ENCODE results near the gene SYNGR1. TPM values are rescaled to one million over a fixed set of nuclear protein-coding genes. Genes with fewer than 3 reads are reported as not detected.

SYNGR1 gene
- total RNA-seq, 5 donors from 2014 or later (not counting 1 experiment from before 2014, with no cell fraction given): 1.1 to 4.3 (median 2.7) TPM

GRCh38 chr22:39426380-39427043 is 76.7 kb downstream of the SYNGR1 start:
- DNase-seq: no peak
- no peaks in the 10 kb centered on the region for H3K27me3 Mint-ChIP-seq
- H3K36me3 Mint-ChIP-seq: peaks cover 33% of the 10 kb centered on the region
- no peaks in the 10 kb centered on the region for H3K9me3 Mint-ChIP-seq
- ChIA-PET POLR2A (no interaction called here), CTCF (no interaction called here)
- H3K4me3 ChIP-seq (ENCODE audit: control insufficient read depth in 1 of 2, extremely low read depth in 1 of 2, low read length in 1 of 2): no peak overlapping the region
- H3K9me3 ChIP-seq: no peaks in the 10 kb centered on the region
- no peaks in the 10 kb centered on the region for H3K4me1 ChIP-seq (ENCODE audit: control insufficient read depth in 1 of 2, extremely low read depth in 1 of 2, insufficient read depth in 2 of 2, low read length in 2 of 2)
- H3K4me3 Mint-ChIP-seq: no peak overlapping the region
- H3K4me1 Mint-ChIP-seq: peaks cover 0 to 4% (median 0%) of the 10 kb centered on the region in 3 donors
- WGBS (ENCODE audit: insufficient coverage): 96% methylated on average over 19 of the region's 20 CpGs
- H3K27ac Mint-ChIP-seq: no peak overlapping the region
- no peaks in the 10 kb centered on the region for H3K27me3 ChIP-seq (replicated peaks in 1 of 2; ENCODE audit: control insufficient read depth in 2 of 2, extremely low read depth in 1 of 2, insufficient read depth in 2 of 2, low read length in 1 of 2)
- H3K36me3 ChIP-seq (ENCODE audit: control insufficient read depth in 2 of 2, extremely low read depth in 1 of 2, insufficient read depth in 1 of 2, low read length in 1 of 2): peaks cover 23 to 73% of the 10 kb centered on the region in 2 donors
- no peak for ATAC-seq (replicated peaks in 1 of 4)
- H3K27ac ChIP-seq (ENCODE audit: low read length): no peak overlapping the region

- H3K27me3 Mint-ChIP-seq: no peaks in the 10 kb centered on the region
- H3K9me3 ChIP-seq: no peaks in the 10 kb centered on the region
- DNase-seq (no peak), ATAC-seq (replicated peaks in 1 of 4) (no peak)
- H3K27ac ChIP-seq (ENCODE audit: low read length): no peak overlapping the region
- ChIA-PET CTCF (no interaction called here), POLR2A (interaction anchor here in 1 of 2 donors (0.6 kb wide), 1 partner anchor 23 kb away, joined by 3 read pairs; no protein-coding TSS in a partner anchor)
- H3K4me1 Mint-ChIP-seq: no peaks in the 10 kb centered on the region
- no peak overlapping the region for H3K27ac Mint-ChIP-seq
- H3K4me3 ChIP-seq (ENCODE audit: control insufficient read depth in 1 of 2, extremely low read depth in 1 of 2, low read length in 1 of 2): no peak overlapping the region
- peaks cover 32% of the 10 kb centered on the region for H3K36me3 Mint-ChIP-seq
- peaks cover 18 to 72% of the 10 kb centered on the region in 2 donors for H3K36me3 ChIP-seq (ENCODE audit: control insufficient read depth in 2 of 2, extremely low read depth in 1 of 2, insufficient read depth in 1 of 2, low read length in 1 of 2)
- no peaks in the 10 kb centered on the region for H3K9me3 Mint-ChIP-seq
- WGBS (ENCODE audit: insufficient coverage): 94% methylated on average over 6 of the region's 13 CpGs
- no peaks in the 10 kb centered on the region for H3K4me1 ChIP-seq (ENCODE audit: control insufficient read depth in 1 of 2, extremely low read depth in 1 of 2, insufficient read depth in 2 of 2, low read length in 2 of 2)
- no peak overlapping the region for H3K4me3 Mint-ChIP-seq
- no peaks in the 10 kb centered on the region for H3K27me3 ChIP-seq (replicated peaks in 1 of 2; ENCODE audit: control insufficient read depth in 2 of 2, extremely low read depth in 1 of 2, insufficient read depth in 2 of 2, low read length in 1 of 2)
These were observed 78.2 kb downstream of the SYNGR1 start for GRCh38 chr22:39427751-39428596.

- Mint-ChIP-seq H3K9me3 (no peaks in the 10 kb centered on the region), H3K27me3 (no peaks in the 10 kb centered on the region), H3K4me1 (no peaks in the 10 kb centered on the region), H3K27ac (no peak overlapping the region), H3K36me3 (peaks cover 32% of the 10 kb centered on the region), H3K4me3 (no peak overlapping the region)
- Histone ChIP-seq H3K4me1 (ENCODE audit: control insufficient read depth in 1 of 2, extremely low read depth in 1 of 2, insufficient read depth in 2 of 2, low read length in 2 of 2) (no peaks in the 10 kb centered on the region), H3K27ac (ENCODE audit: low read length) (no peak overlapping the region), H3K9me3 (no peaks in the 10 kb centered on the region), H3K36me3 (ENCODE audit: control insufficient read depth in 2 of 2, extremely low read depth in 1 of 2, insufficient read depth in 1 of 2, low read length in 1 of 2) (peaks cover 18 to 72% of the 10 kb centered on the region in 2 donors), H3K27me3 (replicated peaks in 1 of 2; ENCODE audit: control insufficient read depth in 2 of 2, extremely low read depth in 1 of 2, insufficient read depth in 2 of 2, low read length in 1 of 2) (no peaks in the 10 kb centered on the region), H3K4me3 (ENCODE audit: control insufficient read depth in 1 of 2, extremely low read depth in 1 of 2, low read length in 1 of 2) (no peak overlapping the region)
- DNase-seq: no peak
- CTCF ChIA-PET: no interaction called here
- no peak for ATAC-seq (replicated peaks in 1 of 4)
- 100% methylated on average over 4 of the region's 10 CpGs for WGBS (ENCODE audit: insufficient coverage)
- POLR2A ChIA-PET: no interaction called here
These were observed 78.8 kb downstream of the SYNGR1 start for GRCh38 chr22:39428597-39429071.

GRCh38 chr22:39429186-39429585 is 79.4 kb downstream of the SYNGR1 start:
- Mint-ChIP-seq H3K9me3 (no peaks in the 10 kb centered on the region), H3K27me3 (no peaks in the 10 kb centered on the region), H3K36me3 (peaks cover 32% of the 10 kb centered on the region), H3K4me3 (no peak overlapping the region), H3K4me1 (no peaks in the 10 kb centered on the region), H3K27ac (no peak overlapping the region)
- H3K4me3 ChIP-seq (ENCODE audit: control insufficient read depth in 1 of 2, extremely low read depth in 1 of 2, low read length in 1 of 2): no peak overlapping the region
- no peaks in the 10 kb centered on the region for H3K27me3 ChIP-seq (replicated peaks in 1 of 2; ENCODE audit: control insufficient read depth in 2 of 2, extremely low read depth in 1 of 2, insufficient read depth in 2 of 2, low read length in 1 of 2)
- peaks cover 18 to 68% of the 10 kb centered on the region in 2 donors for H3K36me3 ChIP-seq (ENCODE audit: control insufficient read depth in 2 of 2, extremely low read depth in 1 of 2, insufficient read depth in 1 of 2, low read length in 1 of 2)
- DNase-seq: no peak
- H3K9me3 ChIP-seq: no peaks in the 10 kb centered on the region
- POLR2A ChIA-PET: no interaction called here
- 91% methylated on average over 12 of the region's 13 CpGs for WGBS (ENCODE audit: insufficient coverage)
- no peaks in the 10 kb centered on the region for H3K4me1 ChIP-seq (ENCODE audit: control insufficient read depth in 1 of 2, extremely low read depth in 1 of 2, insufficient read depth in 2 of 2, low read length in 2 of 2)
- H3K27ac ChIP-seq (ENCODE audit: low read length): no peak overlapping the region
- ATAC-seq (replicated peaks in 1 of 4): no peak
- CTCF ChIA-PET: no interaction called here

GRCh38 chr22:39429916-39430575 is 80.3 kb downstream of the SYNGR1 start:
- H3K36me3 Mint-ChIP-seq: peaks cover 31% of the 10 kb centered on the region
- H3K4me1 Mint-ChIP-seq: no peaks in the 10 kb centered on the region
- peaks cover 18 to 60% of the 10 kb centered on the region in 2 donors for H3K36me3 ChIP-seq (ENCODE audit: control insufficient read depth in 2 of 2, extremely low read depth in 1 of 2, insufficient read depth in 1 of 2, low read length in 1 of 2)
- ChIA-PET CTCF (no interaction called here), POLR2A (no interaction called here)
- H3K4me1 ChIP-seq (ENCODE audit: control insufficient read depth in 1 of 2, extremely low read depth in 1 of 2, insufficient read depth in 2 of 2, low read length in 2 of 2): no peaks in the 10 kb centered on the region
- no peaks in the 10 kb centered on the region for H3K9me3 ChIP-seq
- H3K4me3 Mint-ChIP-seq: no peak overlapping the region
- H3K27ac ChIP-seq (ENCODE audit: low read length): no peak overlapping the region
- ATAC-seq (replicated peaks in 1 of 4) (no peak), DNase-seq (no peak)
- H3K27me3 Mint-ChIP-seq: no peaks in the 10 kb centered on the region
- H3K4me3 ChIP-seq (ENCODE audit: control insufficient read depth in 1 of 2, extremely low read depth in 1 of 2, low read length in 1 of 2): no peak overlapping the region
- no peaks in the 10 kb centered on the region for H3K9me3 Mint-ChIP-seq
- no peak overlapping the region for H3K27ac Mint-ChIP-seq
- 94% methylated on average over 24 of the region's 27 CpGs for WGBS (ENCODE audit: insufficient coverage)
- H3K27me3 ChIP-seq (replicated peaks in 1 of 2; ENCODE audit: control insufficient read depth in 2 of 2, extremely low read depth in 1 of 2, insufficient read depth in 2 of 2, low read length in 1 of 2): no peaks in the 10 kb centered on the region

GRCh38 chr22:39430576-39431150 is 80.9 kb downstream of the SYNGR1 start:
- POLR2A ChIA-PET: no interaction called here

More at GRCh38 chr22:39430576-39431150, 80.9 kb downstream of the SYNGR1 start:
- ATAC-seq (replicated peaks in 1 of 4) (no peak), DNase-seq (no peak)
- Mint-ChIP-seq H3K27ac (no peak overlapping the region), H3K4me3 (no peak overlapping the region), H3K9me3 (no peaks in the 10 kb centered on the region), H3K27me3 (no peaks in the 10 kb centered on the region), H3K4me1 (no peaks in the 10 kb centered on the region), H3K36me3 (peaks cover 31% of the 10 kb centered on the region)
- CTCF ChIA-PET: no interaction called here
- Histone ChIP-seq H3K27me3 (replicated peaks in 1 of 2; ENCODE audit: control insufficient read depth in 2 of 2, extremely low read depth in 1 of 2, insufficient read depth in 2 of 2, low read length in 1 of 2) (no peaks in the 10 kb centered on the region), H3K36me3 (ENCODE audit: control insufficient read depth in 2 of 2, extremely low read depth in 1 of 2, insufficient read depth in 1 of 2, low read length in 1 of 2) (peaks cover 20 to 60% of the 10 kb centered on the region in 2 donors), H3K27ac (ENCODE audit: low read length) (no peak overlapping the region), H3K4me1 (ENCODE audit: control insufficient read depth in 1 of 2, extremely low read depth in 1 of 2, insufficient read depth in 2 of 2, low read length in 2 of 2) (no peaks in the 10 kb centered on the region), H3K9me3 (no peaks in the 10 kb centered on the region), H3K4me3 (ENCODE audit: control insufficient read depth in 1 of 2, extremely low read depth in 1 of 2, low read length in 1 of 2) (no peak overlapping the region)
- 85% methylated on average over 9 of the region's 10 CpGs for WGBS (ENCODE audit: insufficient coverage)
